Testis (tissue), 3 donors: Measurements from ENCODE around the gene MBP. TPM values are rescaled to one million over a fixed set of nuclear protein-coding genes. Genes with fewer than 3 reads are reported as not detected.

ENCODE experiments used
- DNase-seq: peaks from one replicate; pipeline ENCODE4 v3.0.0-alpha.2; 2019
- H3K27ac ChIP-seq, 2 donors: fragments of 200-600 bp; sonication (generic); one replicate each; pipeline ENCODE4 v1.5.1; 2019
- H3K27me3 ChIP-seq: fragments of 200-600 bp; sonication (generic); one replicate; pipeline ENCODE4 v1.5.1; 2019
- H3K36me3 ChIP-seq: fragments of 200-600 bp; sonication (generic); one replicate; pipeline ENCODE4 v1.5.1; 2017; ENCODE audit warnings: low read depth; ENCODE audit errors: missing control alignments
- H3K4me1 ChIP-seq: fragments of 200-600 bp; sonication (generic); one replicate; pipeline ENCODE4 v1.5.1; 2019
- H3K4me3 ChIP-seq, 2 donors: fragments of 200-600 bp; sonication (generic); one replicate each; pipeline ENCODE4 v1.5.1; 2017 to 2019
- H3K9me3 ChIP-seq: fragments of 200-600 bp; sonication (generic); one replicate; pipeline ENCODE4 v1.5.1; 2017
- CTCF ChIP-seq, 3 experiments: fragments of 450-650 bp in 2 of 3; fragments of 200-600 bp in 1 of 3; sonication (generic) in 1 of 3; IDR thresholded peaks; one replicate each; pipeline ENCODE4 v1.5.1; 2016 to 2019; ENCODE audit warnings: antibody characterized with exemption in 3 of 3, mild to moderate bottlenecking in 2 of 3, moderate library complexity in 1 of 3
- POLR2A ChIP-seq: fragments of 450-650 bp; IDR thresholded peaks from one replicate; pipeline ENCODE4 v1.6.1; 2017; ENCODE audit warnings: antibody characterized with exemption, mild to moderate bottlenecking, moderate library complexity
- WGBS, 2 donors: methylation state at CpG; one replicate each; pipeline ENCODE4 v1.1.5; 2018; 5-methylcytosine and 5-hydroxymethylcytosine counted together
- intact Hi-C: fragments of 100-400 bp; cut with DNase I; formaldehyde crosslinking; loops from one replicate; pipeline ENCODE4 v1.15.1; 2023; ENCODE audit warnings: low total_unique reads
- polyA plus RNA-seq: library from polyadenylated mRNA; stranded (reverse); fragments of 350-450 nt; fragmentation: Illumina TruSeq; extraction: RNeasy Lipid Tissue Mini Kit (QIAGEN cat#74804); gene quantifications from one replicate; pipeline ENCODE4 v1.2.3, GENCODE V29; 2014; ENCODE audit warnings: low read depth, low replicate concordance; ENCODE audit not compliant: insufficient read depth
- total RNA-seq, 2 donors: library from RNA; depleted of rRNA; stranded (reverse); fragments of >200 nt; gene quantifications; one replicate each; pipeline ENCODE4 v1.2.3, GENCODE V29; 2016

Gene MBP
- total and polyA plus RNA-seq, 3 donors from 2014 or later: 15.4 to 20.3 (median 16.7) TPM

GRCh38 chr18:77110400-77110799 is 22.2 kb downstream of the MBP start:
- WGBS, 2 donors: 84 to 95% methylated on average over 3 of the region's 3 CpGs
- Histone ChIP-seq H3K4me1 (peaks cover 40% of the 10 kb centered on the region), H3K4me3 (no peak overlapping the region), H3K36me3 (no peaks in the 10 kb centered on the region), H3K27ac (no peak overlapping the region), H3K9me3 (no peaks in the 10 kb centered on the region), H3K27me3 (no peaks in the 10 kb centered on the region)
- DNase-seq: no peak
- TF ChIP-seq POLR2A (no peak), CTCF (IDR thresholded peaks at IDR 0.05) (peak in 1 of 3 experiments; percentile 5)
- intact Hi-C loops: no loop called here

- DNase-seq: no peak
- H3K9me3 ChIP-seq: no peaks in the 10 kb centered on the region
- no peak for TF ChIP-seq CTCF (IDR thresholded peaks at IDR 0.05)
- TF ChIP-seq POLR2A: no peak
- peaks cover 34% of the 10 kb centered on the region for H3K4me1 ChIP-seq
- no peaks in the 10 kb centered on the region for H3K27me3 ChIP-seq
- no peaks in the 10 kb centered on the region for H3K36me3 ChIP-seq
- H3K4me3 ChIP-seq: no peak overlapping the region
- intact Hi-C loops: no loop called here
- WGBS, 2 donors: 81% methylated on average over 5 of the region's 5 CpGs
- H3K27ac ChIP-seq: no peak overlapping the region
Observed at GRCh38 chr18:77109648-77110019, 22.9 kb downstream of the MBP start.

- WGBS, 2 donors: 60 to 72% methylated on average over 7 of the region's 7 CpGs
- intact Hi-C loops: no loop called here
- Histone ChIP-seq H3K36me3 (no peaks in the 10 kb centered on the region), H3K4me1 (peaks cover 28% of the 10 kb centered on the region), H3K27ac (peak overlapping the region; percentile 66 to 74), H3K27me3 (no peaks in the 10 kb centered on the region), H3K9me3 (no peaks in the 10 kb centered on the region), H3K4me3 (no peak overlapping the region)
- TF ChIP-seq CTCF (IDR thresholded peaks at IDR 0.05): no peak
- TF ChIP-seq POLR2A: no peak
- DNase-seq: no peak
Observed at GRCh38 chr18:77108821-77109647, 23.5 kb downstream of the MBP start.

- intact Hi-C loops: no loop called here
- Histone ChIP-seq H3K9me3 (no peaks in the 10 kb centered on the region), H3K4me3 (no peak overlapping the region), H3K27me3 (no peaks in the 10 kb centered on the region), H3K36me3 (no peaks in the 10 kb centered on the region), H3K4me1 (peaks cover 26% of the 10 kb centered on the region), H3K27ac (peak overlapping the region; percentile 66 to 74)
- 26 to 37% methylated on average over 13 of the region's 13 CpGs for WGBS, 2 donors
- TF ChIP-seq CTCF (IDR thresholded peaks at IDR 0.05): no peak
- TF ChIP-seq POLR2A: no peak
- DNase-seq: peak; percentile 84
Observed at GRCh38 chr18:77108001-77108692, 24.4 kb downstream of the MBP start.
